Cardiac fibroblast (primary cell): ENCODE measurements around the gene NEURL1.

ENCODE experiments used
- DNase-seq, 2 donors: peaks; one replicate each; pipeline versions ENCODE4 v3.0.0 to v3.0.0-alpha.2; 2010; ENCODE audit warnings: low read depth in 2 of 2
- H3K4me3 ChIP-seq, 2 donors: replicated peaks in 1 of 2; 1 replicate in 1 of 2; 2 replicates in 1 of 2; pipeline ENCODE4 v1.5.1; 2011; ENCODE audit warnings: low read depth in 2 of 2, low read length in 2 of 2, mild to moderate bottlenecking in 2 of 2, moderate library complexity in 1 of 2
- CTCF ChIP-seq: IDR thresholded peaks from one replicate; pipeline ENCODE4 v1.5.1; 2011; ENCODE audit warnings: low read depth, mild to moderate bottlenecking, low read length, inconsistent platforms

NEURL1 gene

DNA sequence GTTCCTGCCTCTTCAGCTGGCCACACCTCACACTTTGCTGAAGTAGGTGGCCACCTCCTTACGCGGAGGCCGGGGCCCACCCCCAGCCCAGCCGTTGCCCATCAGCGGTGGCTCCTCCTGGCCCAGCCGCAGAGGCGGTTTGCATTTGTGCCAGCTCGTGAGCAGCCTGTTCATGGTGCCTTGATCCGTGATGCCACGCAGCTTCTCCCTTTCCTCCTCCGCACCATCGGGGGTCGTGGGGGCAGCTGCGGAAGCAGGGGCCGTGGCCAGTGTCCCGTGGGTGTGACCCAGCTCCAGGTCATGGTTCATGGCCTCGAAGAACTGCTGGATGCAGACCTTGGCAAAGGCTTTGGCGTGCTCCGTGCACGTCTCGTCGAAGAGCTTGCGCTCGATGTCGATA, 38.3 kb upstream of the NEURL1 start:
- H3K4me3 ChIP-seq, result no peak overlapping the region
- TF ChIP-seq CTCF, result no peak
- DNase-seq, result no peak

- TF ChIP-seq CTCF, result no peak
- no peak overlapping the region for H3K4me3 ChIP-seq
- DNase-seq, result no peak
Measured at GRCh38 chr10:103456074-103456660, 37.3 kb upstream of the NEURL1 start.

DNA sequence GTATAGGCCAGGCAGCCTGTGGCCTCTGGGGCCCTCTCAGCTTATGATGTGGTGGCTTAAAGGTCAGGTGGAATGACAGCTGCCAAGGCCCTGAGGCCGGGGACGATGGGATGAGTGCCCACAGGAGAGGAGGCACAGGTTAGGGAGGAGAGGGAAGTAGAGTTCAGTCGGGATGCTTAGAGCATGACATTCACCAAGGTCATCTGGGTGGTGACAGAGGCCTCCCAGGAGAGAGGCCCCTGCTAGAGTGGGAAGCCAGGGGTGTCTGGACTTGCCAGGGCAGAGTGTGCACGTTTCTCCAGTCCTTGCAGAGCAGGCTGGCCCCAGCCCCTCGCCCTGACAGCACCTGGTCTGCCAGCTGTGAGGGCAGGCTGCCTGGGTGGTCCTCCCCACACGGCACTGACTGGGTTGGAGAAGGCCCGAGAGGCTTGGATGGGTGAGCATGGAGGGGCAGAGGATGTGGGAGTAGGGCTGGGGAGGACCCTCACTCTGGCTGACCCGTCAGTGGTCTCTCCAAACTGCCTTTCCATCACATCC, 36.3 kb upstream of the NEURL1 start:
- no peak for TF ChIP-seq CTCF
- no peak overlapping the region for H3K4me3 ChIP-seq
- DNase-seq, result no peak

DNA sequence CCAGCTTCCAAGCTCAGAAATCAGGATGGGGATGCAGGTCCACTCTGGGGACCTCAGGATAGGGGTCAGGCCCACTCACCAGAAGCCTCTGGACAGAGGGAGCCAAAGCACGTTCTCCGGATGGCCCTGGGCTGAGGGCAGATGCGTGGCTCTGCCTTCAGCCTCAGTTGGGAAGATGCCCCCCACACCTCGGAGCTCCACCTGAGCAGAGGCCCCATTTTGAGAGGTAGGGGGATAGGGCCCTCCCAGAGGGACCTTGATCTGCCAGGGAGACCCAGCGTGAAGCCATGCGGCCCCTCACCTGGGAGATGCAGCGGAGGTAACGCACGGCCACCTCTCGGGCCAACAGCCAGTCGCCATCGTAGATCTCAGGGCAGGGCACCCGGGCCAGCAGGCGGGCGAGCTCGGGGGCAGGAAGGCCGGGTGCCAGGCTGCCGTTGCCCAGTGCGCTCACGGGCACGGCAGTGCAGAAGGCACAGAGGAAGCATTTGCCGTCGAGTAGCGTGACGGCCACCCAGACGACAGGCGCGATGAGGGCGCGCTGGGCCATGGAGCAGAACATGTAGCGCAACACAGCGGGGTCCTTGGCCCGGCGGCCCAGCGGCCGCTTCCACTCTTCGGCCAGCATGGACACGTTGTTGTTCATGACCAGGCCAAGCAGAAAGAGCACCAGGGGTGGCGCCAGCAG, 35.5 kb upstream of the NEURL1 start:
- H3K4me3 ChIP-seq, result no peak overlapping the region
- DNase-seq, result no peak
- no peak for TF ChIP-seq CTCF

GRCh38 chr10:103458720-103459119, 34.8 kb upstream of the NEURL1 start, which contains the start of gene CALHM1:
TSS of gene CALHM1 (minus strand) at chr10:103458900. CDS start at chr10:103458751, 149 bp downstream.
- no peak within 1 kb of the TSS for H3K4me3 ChIP-seq
- no peak for TF ChIP-seq CTCF
- DNase-seq, result no peak

DNA sequence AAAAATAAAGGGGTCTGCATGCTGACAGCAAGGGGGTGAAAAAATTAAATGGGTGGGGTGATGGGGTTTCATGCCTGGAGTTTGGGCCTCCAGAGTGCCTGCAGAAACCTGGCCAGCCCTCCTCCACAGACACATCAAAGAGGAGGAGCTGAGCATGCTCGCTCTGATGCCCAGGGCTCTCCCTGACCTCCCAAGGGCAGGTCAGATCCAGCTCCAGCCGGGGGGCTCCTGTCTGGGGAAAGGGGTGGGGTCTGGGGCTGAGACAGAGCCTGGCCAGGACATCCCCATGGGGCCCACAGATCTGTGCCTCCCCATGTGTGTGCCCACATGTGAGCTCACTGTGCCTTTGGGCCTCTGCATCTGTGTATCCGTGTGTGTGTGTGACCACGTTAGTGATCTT, 33.9 kb upstream of the NEURL1 start:
- no peak for DNase-seq
- no peak for TF ChIP-seq CTCF
- no peak overlapping the region for H3K4me3 ChIP-seq
